GM18909 (cell line): ENCODE results near the gene FAM168A.

ENCODE experiments used
- ATAC-seq: cut with Tn5 transposase; IDR thresholded peaks from one replicate; pipeline ENCODE4 v1.9.1; 2021; ENCODE audit warnings: mild to moderate bottlenecking; ENCODE audit not compliant: unreplicated experiment, poor library complexity

Gene FAM168A

GRCh38 chr11:73409431-73409830 lies 188.5 kb downstream of the FAM168A start:
- no peak for ATAC-seq

GRCh38 chr11:73406619-73407018 lies 191.3 kb downstream of the FAM168A start:
- no peak for ATAC-seq

GRCh38 chr11:73406131-73406530 lies 191.8 kb downstream of the FAM168A start:
- no peak for ATAC-seq

GRCh38 chr11:73405146-73405510 lies 192.8 kb downstream of the FAM168A start:
- no peak for ATAC-seq

GRCh38 chr11:73404506-73405145 lies 193.3 kb downstream of the FAM168A start:
- no peak for ATAC-seq

GRCh38 chr11:73404048-73404447 lies 193.9 kb downstream of the FAM168A start:
- ATAC-seq, result no peak

- no peak for ATAC-seq
Measured at GRCh38 chr11:73403541-73403940, 194.4 kb downstream of the FAM168A start.

GRCh38 chr11:73402834-73403185 lies 195.1 kb downstream of the FAM168A start:
- no peak for ATAC-seq

GRCh38 chr11:73401924-73402833 lies 195.7 kb downstream of the FAM168A start:
- no peak for ATAC-seq

- no peak for ATAC-seq
Measured at GRCh38 chr11:73401217-73401923, 196.5 kb downstream of the FAM168A start.

GRCh38 chr11:73400293-73400692 lies 197.6 kb downstream of the FAM168A start:
- no peak for ATAC-seq

- no peak for ATAC-seq
Measured at GRCh38 chr11:73399636-73400035, 198.3 kb downstream of the FAM168A start.

- ATAC-seq, result no peak
Measured at GRCh38 chr11:73399159-73399590, 198.7 kb downstream of the FAM168A start.

- no peak for ATAC-seq
Measured at GRCh38 chr11:73398721-73399120, 199.2 kb downstream of the FAM168A start.

- ATAC-seq, result no peak
Measured at GRCh38 chr11:73398132-73398526, 199.8 kb downstream of the FAM168A start.

- no peak for ATAC-seq
Measured at GRCh38 chr11:73397468-73398131, 200.3 kb downstream of the FAM168A start.

GRCh38 chr11:73396985-73397384 lies 200.9 kb downstream of the FAM168A start:
- ATAC-seq, result no peak

GRCh38 chr11:73396251-73396930 lies 201.5 kb downstream of the FAM168A start:
- no peak for ATAC-seq

GRCh38 chr11:73395297-73396208 lies 202.4 kb downstream of the FAM168A start:
- ATAC-seq, result no peak
